T-helper 9 cell (primary cell): ENCODE results near the gene FAM184B.
"Not testable (repeated sequence)": the region's sequence is repeated elsewhere in the genome, so short reads cannot be mapped to it uniquely, and the experiment has no call there.

Experiments
- DNase-seq: peaks from one replicate; pipeline ENCODE4 v3.0.0-alpha.2; 2020

FAM184B gene

DNA sequence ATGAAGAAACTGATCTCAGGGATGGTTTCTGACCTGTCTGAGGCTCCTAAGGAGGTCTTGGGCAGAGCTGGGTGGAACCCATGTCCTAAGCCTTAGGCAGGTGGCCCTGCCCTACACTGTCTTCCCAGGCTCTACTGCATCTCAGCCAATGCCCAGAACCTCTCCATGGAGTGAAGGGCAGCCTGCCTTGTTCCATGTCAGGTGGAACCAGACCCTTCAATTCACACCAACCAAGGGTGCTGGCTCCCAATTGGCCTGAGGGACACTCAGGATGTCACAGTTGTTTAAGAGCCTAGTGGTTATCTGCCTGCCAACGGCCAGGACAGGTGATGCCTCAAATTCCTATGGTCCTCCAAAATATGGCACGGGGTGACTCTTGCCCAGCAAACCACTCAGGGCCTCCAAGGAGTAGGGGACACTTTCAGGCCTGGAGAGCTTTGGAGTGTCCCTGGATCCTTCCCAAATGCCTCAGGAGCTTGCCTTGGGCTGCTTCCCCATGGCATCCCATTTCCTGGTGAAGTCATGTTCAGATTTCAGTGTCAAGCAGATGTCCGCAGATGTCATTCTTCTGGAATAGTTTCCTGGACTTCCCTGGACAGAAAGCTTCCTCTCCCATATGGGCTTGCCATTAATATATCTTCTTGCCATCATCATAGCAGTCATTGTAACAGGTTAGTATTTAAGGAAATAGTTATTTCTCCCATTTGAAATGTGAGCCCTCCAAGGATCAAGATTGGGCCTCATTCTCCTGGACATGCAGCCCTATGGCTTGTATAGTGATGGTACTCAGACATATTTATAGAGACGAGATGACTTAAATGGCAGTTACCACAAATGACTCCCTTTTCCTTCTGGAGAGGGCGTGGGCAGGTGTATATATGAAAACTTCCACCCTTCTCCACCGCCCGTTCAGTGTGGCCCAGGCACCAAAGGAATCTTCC is 99.9 kb downstream of the FAM184B start:
- no peak for DNase-seq

DNA sequence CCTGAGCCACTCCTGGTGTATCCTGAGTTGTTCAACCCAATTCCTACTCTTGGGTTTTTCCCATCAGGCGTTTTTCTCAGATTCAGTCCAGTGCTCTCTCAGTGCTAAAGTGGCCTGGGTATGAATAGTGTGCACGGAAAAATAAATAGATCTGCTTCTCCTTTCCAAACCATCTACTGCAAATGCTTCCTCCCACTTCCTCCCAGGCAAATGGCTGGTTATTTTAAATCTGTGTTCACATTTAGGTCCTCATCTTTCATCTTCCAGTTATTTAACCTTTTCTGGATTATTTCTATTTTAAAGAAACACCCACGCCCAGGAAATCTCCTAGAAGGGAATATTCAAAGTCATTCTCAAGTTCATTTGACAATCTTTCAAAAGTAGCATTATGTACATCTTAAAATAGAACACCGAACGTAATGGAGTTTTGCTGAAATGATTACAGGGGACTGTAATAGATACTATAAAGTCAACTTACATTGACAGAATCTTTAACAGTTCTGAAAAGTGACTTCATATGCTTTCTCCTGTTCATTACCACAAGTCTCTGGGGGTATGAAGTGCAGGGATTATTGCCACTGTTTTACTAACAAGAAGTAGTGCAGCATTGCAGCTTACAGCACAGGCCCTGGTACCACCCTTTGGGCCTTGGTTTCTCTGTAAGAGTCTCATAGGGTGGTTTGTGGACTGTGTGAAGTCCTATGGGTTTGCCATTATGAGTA is 100.7 kb downstream of the FAM184B start:
- no peak for DNase-seq

DNA sequence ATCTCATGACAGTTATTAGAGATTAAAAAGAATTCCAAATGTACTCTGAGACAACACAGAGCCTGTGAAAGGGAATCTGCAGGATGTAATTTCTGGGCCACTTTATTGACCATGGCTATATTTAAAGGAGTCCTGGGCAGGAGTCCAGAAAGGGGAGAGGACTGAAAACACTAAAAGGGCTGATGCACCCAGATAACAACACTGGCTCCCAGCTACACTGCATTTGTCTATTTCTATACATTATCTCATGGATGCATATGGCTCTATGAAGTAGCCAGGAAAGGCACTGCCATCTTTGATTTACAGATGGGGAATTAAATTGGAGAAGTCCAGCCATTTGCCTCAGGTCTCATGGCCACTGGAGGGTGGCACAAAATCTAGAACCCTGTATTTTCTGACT is 111.0 kb downstream of the FAM184B start:
- no peak for DNase-seq

GRCh38 chr4:17667653-17668201 is 113.7 kb downstream of the FAM184B start:
- no peak for DNase-seq

DNA sequence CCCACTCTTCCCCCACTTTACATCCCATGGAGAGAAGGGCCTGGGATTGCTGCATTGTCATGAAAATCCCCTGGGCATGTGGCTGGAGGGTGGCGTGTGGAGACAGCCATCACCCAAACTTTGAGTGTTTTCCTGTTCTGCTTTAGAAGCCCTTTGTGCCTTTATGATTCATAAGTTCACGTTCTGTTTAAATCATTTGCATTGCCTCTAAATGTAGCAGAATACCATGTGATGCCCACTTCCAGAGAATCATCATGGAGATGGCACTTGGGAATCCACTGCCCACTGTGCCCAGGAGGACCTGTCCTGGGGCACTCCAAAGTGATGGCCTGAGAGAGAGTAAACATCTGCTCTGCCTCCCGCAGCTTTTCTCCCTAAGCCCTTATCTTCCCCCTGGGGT is 114.2 kb downstream of the FAM184B start:
- no peak for DNase-seq

GRCh38 chr4:17665852-17666251 is 115.6 kb downstream of the FAM184B start:
- DNase-seq = no peak

- no peak for DNase-seq
Measured at GRCh38 chr4:17665346-17665745, 116.1 kb downstream of the FAM184B start.

DNA sequence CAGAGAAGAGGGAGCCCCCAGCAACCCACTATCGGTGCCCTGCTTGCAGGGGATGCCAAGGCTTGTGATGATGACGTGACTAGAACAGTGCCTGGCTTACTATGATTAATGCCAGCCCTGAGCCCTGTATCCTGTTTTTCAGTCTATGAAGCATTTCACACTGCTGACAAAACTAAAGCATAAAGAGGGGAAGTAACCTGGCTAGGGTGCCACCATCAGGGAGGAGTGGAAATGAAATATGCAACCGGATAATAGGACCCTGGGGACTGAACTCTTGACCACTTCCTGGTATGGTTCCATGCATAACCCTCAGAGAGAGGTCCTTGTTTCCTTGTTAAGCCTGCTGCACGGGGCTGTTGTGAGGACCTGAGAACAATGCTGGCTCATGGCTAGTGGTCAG is 116.7 kb downstream of the FAM184B start:
- no peak for DNase-seq

GRCh38 chr4:17662694-17663093 is 118.7 kb downstream of the FAM184B start:
- no peak for DNase-seq

DNA sequence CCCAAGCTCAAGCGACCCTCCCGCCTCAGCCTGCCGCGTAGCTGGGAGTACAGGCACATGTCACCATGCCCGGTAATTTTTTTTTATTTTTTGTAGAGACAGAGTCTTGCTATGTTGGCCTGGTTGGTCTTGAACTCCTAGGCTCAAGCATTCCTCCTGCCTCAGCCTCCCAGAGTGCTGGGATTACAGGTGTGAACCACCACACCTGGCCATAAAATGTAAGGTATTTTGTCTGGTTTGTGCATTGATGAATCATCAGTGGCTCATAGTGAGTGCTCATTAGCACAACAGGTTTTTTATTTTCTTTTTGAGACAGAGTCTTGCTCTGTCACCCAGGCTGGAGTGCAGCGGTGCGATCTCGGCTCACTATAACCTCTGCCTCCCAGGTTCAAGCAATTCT is 122.2 kb downstream of the FAM184B start:
- not testable (repeated sequence) for DNase-seq

DNA sequence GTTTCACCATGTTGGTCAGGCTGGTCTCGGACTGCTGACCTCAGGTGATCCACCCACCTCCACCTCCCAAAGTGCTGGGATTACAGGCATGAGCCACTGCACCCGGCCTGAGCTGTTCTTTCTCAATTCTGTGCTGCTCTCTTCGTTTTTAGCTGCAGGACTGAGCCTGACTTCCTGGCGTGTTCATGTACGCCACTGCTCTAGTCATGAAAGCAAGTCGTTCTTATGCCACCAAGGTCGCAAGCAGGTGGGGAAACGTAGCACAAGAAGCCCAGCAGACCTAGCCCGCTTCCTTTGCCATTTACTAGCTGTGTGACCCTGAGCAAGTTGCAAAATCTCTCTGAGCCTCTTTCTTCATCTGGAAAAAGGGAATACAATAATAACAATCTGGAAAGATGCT is 123.6 kb downstream of the FAM184B start:
- no peak for DNase-seq

GRCh38 chr4:17657090-17657489 is 124.3 kb downstream of the FAM184B start:
- no peak for DNase-seq

DNA sequence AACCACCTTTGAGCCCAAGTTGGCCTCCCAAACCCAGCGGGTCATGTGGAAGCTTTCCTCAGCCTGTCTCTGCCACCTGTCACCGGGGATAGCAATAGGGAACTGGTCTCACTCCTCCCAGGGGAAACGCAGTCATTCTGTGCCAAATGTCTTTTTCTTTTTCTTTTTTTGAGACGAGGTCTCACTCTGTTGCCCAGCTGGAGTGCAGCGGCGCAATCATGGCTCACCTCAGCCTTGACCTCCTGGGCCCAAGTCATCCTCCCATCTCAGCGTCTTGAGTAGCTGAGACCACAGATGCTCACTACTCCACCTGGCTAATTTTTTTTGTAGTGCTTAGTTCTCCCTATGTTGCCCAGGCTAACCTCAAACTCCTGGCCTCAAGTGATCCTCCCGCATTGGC is 126.7 kb downstream of the FAM184B start:
- no peak for DNase-seq

DNA sequence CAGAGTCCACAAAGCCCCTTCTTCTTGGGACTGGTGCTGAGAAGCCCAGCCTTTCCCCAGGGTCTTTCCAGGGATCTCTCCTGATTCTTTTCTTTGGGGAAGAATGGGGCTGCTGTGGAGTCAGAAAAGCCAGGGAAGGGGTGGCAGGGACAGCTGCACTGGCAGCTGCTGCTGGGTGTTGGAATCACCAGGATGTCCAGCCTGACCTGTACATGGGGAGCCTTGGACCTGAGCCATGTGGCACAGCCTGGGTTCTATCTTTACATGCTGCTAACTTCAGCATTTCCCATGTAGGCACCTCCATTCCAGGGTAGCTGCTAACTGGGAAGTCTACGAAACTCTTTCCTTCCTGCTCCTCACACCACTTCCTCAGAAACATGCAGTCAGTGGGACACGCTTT is 131.0 kb downstream of the FAM184B start:
- no peak for DNase-seq

DNA sequence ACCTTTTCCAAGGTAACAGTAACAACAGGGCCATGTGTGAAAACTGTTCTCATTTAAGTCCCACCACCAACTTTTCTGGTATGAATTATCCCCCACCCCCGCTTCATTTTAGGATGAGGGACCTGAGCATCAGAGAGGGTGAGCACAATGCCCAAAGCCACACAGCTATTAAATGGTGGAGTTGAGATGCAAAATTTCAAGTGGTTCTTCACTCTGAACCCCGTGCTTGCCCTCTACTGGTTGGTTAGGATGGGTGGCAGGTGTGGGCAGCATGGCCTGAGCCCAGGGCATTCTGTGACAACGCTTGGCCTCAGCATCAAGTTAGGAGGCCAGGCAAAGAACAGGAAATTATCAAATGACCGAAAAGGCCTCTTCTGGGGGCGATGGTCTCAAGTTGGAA is 133.5 kb downstream of the FAM184B start:
- no peak for DNase-seq

DNA sequence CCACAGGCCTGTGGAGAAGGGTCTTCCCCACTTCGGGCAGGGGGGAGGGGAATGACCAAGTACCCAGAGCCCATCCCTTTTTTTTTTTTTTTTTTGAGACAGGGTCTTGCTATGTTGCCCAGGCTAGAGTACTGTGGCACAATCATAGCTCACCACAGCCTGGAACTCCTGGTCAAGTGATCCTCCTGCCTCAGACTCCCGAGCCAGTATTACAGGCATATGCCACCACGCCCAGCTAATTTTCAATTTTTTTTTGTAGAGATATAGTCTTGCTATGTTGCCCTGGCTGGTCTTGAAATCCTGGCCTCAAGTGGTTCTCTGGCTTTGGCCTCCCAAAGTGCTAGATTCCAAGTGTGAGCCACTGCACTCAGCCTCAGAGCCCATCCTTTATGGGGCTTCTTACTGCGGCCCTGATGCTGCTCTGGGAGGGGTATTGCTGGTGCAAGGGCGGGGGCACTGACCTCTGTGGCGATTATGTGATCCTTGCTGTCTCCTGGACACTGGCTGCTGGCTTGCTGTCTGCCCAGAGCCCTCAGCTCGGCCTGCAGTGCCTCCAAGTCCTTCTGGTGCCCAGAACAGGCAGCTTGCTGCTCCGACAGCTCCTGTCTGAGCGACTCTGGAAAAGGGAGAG is 134.1 kb downstream of the FAM184B start:
- no peak for DNase-seq

DNA sequence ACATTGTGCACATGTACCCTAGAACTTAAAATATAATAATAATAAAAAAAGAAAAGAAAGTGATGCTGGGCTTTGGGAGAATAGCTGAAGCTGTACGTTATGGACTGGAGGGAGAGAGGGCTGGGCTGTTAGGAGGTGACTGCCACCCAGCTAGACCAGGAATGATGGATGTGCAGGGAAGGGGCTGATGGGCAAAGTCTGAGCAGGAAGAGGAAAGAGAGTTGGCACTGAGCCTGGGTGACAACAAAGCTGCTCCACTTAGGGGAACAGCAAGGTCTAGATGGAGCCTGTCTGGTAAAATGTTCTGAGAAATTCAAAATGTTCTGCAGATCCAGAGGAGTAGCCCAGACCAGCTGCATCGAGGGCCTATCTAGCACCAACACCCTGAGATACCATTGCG is 134.7 kb downstream of the FAM184B start:
- no peak for DNase-seq

DNA sequence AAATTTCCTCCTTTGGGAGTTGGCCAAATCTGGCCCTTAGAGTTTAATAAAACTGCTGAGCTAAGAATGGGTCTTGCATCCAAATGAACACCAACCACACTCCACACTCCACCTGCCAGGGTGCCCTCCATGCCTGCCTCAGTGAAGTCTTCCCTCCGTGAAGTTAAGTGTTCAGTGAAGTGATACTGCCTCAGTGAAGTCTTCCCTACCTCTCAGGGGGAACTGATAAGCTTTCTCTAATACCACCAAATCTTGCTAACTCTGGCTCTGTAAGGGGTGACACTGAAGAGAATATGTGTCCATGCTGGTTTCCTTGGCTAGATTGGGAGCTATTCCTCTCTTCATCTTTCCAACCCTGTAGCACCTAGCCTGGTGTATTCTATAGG is 139.0 kb downstream of the FAM184B start:
- DNase-seq = no peak

DNA sequence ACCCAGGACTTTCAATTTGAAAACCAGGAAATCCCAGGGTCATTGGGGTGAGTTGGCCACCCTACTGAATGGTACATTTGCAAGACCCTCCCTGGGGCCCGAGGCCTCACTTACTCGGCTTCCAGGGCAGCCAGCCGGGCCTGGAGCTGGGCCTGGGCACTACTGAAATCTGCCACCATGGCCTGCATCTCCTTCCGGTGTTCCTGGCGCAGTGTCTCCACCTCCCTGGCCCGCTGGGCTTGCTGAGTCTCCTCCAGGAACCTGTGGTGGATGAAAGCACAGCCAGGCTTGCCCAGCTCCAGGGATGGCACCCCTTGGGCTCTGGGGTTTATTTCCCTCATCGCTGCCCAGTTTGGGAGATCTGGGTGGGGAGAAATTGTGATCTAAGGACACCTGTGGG is 142.3 kb downstream of the FAM184B start:
- DNase-seq = no peak

- peak; percentile 70 for DNase-seq
Measured at GRCh38 chr4:17636696-17637622, 144.5 kb downstream of the FAM184B start.

DNA sequence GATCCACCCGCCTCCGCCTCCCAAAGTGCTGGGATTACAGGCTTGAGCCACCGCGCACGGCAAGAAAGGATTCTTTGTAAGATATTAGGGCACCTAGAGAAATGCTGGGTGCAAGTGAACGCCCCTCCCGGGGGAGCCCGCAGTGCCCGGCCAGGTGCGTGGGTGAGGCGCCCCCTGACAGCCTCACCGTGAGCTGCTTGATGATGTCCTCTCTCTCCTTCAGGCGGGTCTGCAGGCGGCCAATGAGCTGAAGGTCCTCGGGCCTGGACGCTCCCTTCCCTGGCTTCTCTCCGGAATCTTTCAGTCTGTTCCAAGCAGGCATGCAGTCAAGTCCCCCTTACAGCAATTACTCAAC is 145.1 kb downstream of the FAM184B start:
- DNase-seq = no peak

- no peak for DNase-seq
Measured at GRCh38 chr4:17635056-17635455, 146.4 kb downstream of the FAM184B start.
